ENCODE results near the gene ACACB. TPM values are rescaled to one million over a fixed set of nuclear protein-coding genes. Genes with fewer than 3 reads are reported as not detected.

ACACB gene
- total RNA-seq, 2 experiments from 2014 or later, result 11.9 to 14.8 TPM

- no peak for DNase-seq
- Mint-ChIP-seq H3K4me3 (no peak overlapping the region), H3K36me3 (ENCODE audit: low read depth) (no peaks in the 10 kb centered on the region), H3K9me3 (ENCODE audit: insufficient read depth) (no peaks in the 10 kb centered on the region), H3K27me3 (ENCODE audit: low read depth) (no peaks in the 10 kb centered on the region), H3K27ac (no peak overlapping the region), H3K4me1 (ENCODE audit: low read depth) (no peaks in the 10 kb centered on the region)
- no peak for ATAC-seq
- POLR2A ChIA-PET, result no interaction called here
- CTCF ChIA-PET, result no interaction called here
Measured at GRCh38 chr12:109188108-109188712, 71.8 kb downstream of the ACACB start.

- Mint-ChIP-seq H3K36me3 (ENCODE audit: low read depth) (no peaks in the 10 kb centered on the region), H3K27me3 (ENCODE audit: low read depth) (no peaks in the 10 kb centered on the region)
- CTCF ChIA-PET, result no interaction called here
Measured at GRCh38 chr12:109189291-109189690, 72.9 kb downstream of the ACACB start.

GRCh38 chr12:109191621-109192250 is 75.3 kb downstream of the ACACB start:
- no peaks in the 10 kb centered on the region for H3K4me1 Mint-ChIP-seq (ENCODE audit: low read depth)
- no peak overlapping the region for H3K4me3 Mint-ChIP-seq
- CTCF ChIA-PET, result no interaction called here
- POLR2A ChIA-PET, result no interaction called here
- H3K27me3 Mint-ChIP-seq (ENCODE audit: low read depth), result no peaks in the 10 kb centered on the region
- no peaks in the 10 kb centered on the region for H3K9me3 Mint-ChIP-seq (ENCODE audit: insufficient read depth)
- H3K36me3 Mint-ChIP-seq (ENCODE audit: low read depth), result peaks cover 12% of the 10 kb centered on the region
- H3K27ac Mint-ChIP-seq, result no peak overlapping the region
- ATAC-seq (no peak), DNase-seq (no peak)

More at GRCh38 chr12:109189291-109189690, 72.9 kb downstream of the ACACB start:
- no peak for DNase-seq
- H3K27ac Mint-ChIP-seq, result no peak overlapping the region
- no peak for ATAC-seq
- POLR2A ChIA-PET, result no interaction called here
- H3K9me3 Mint-ChIP-seq (ENCODE audit: insufficient read depth), result no peaks in the 10 kb centered on the region
- H3K4me1 Mint-ChIP-seq (ENCODE audit: low read depth), result no peaks in the 10 kb centered on the region
- no peak overlapping the region for H3K4me3 Mint-ChIP-seq

- no peak overlapping the region for H3K4me3 Mint-ChIP-seq
- no peak overlapping the region for H3K27ac Mint-ChIP-seq
- no peak for DNase-seq
- ChIA-PET POLR2A (no interaction called here), CTCF (no interaction called here)
- H3K27me3 Mint-ChIP-seq (ENCODE audit: low read depth), result no peaks in the 10 kb centered on the region
- peaks cover 12% of the 10 kb centered on the region for H3K36me3 Mint-ChIP-seq (ENCODE audit: low read depth)
- no peaks in the 10 kb centered on the region for H3K9me3 Mint-ChIP-seq (ENCODE audit: insufficient read depth)
- no peak for ATAC-seq
- H3K4me1 Mint-ChIP-seq (ENCODE audit: low read depth), result no peaks in the 10 kb centered on the region
Measured at GRCh38 chr12:109192358-109192757, 76.0 kb downstream of the ACACB start.

- ChIA-PET POLR2A (no interaction called here), CTCF (no interaction called here)
- no peaks in the 10 kb centered on the region for H3K9me3 Mint-ChIP-seq (ENCODE audit: insufficient read depth)
- H3K4me1 Mint-ChIP-seq (ENCODE audit: low read depth), result no peaks in the 10 kb centered on the region
- no peak for ATAC-seq
- H3K4me3 Mint-ChIP-seq, result no peak overlapping the region
- H3K36me3 Mint-ChIP-seq (ENCODE audit: low read depth), result peaks cover 12% of the 10 kb centered on the region
- no peaks in the 10 kb centered on the region for H3K27me3 Mint-ChIP-seq (ENCODE audit: low read depth)
- DNase-seq, result no peak
- H3K27ac Mint-ChIP-seq, result no peak overlapping the region
Measured at GRCh38 chr12:109193896-109194295, 77.5 kb downstream of the ACACB start.

- DNase-seq, result no peak
- POLR2A ChIA-PET, result no interaction called here
- Mint-ChIP-seq H3K4me3 (no peak overlapping the region), H3K27me3 (ENCODE audit: low read depth) (no peaks in the 10 kb centered on the region), H3K9me3 (ENCODE audit: insufficient read depth) (no peaks in the 10 kb centered on the region), H3K27ac (no peak overlapping the region), H3K36me3 (ENCODE audit: low read depth) (peaks cover 12% of the 10 kb centered on the region), H3K4me1 (ENCODE audit: low read depth) (no peaks in the 10 kb centered on the region)
- CTCF ChIA-PET, result no interaction called here
- ATAC-seq, result no peak
Measured at GRCh38 chr12:109196332-109196731, 79.9 kb downstream of the ACACB start.

GRCh38 chr12:109197327-109197726 is 80.9 kb downstream of the ACACB start:
- ATAC-seq, result no peak
- Mint-ChIP-seq H3K4me3 (no peak overlapping the region), H3K27me3 (ENCODE audit: low read depth) (no peaks in the 10 kb centered on the region), H3K27ac (no peak overlapping the region), H3K9me3 (ENCODE audit: insufficient read depth) (no peaks in the 10 kb centered on the region), H3K4me1 (ENCODE audit: low read depth) (no peaks in the 10 kb centered on the region), H3K36me3 (ENCODE audit: low read depth) (peaks cover 12% of the 10 kb centered on the region)
- DNase-seq, result no peak
- ChIA-PET CTCF (no interaction called here), POLR2A (no interaction called here)

GRCh38 chr12:109199324-109199723 is 82.9 kb downstream of the ACACB start:
- POLR2A ChIA-PET, result no interaction called here
- H3K27me3 Mint-ChIP-seq (ENCODE audit: low read depth), result no peaks in the 10 kb centered on the region
- no peaks in the 10 kb centered on the region for H3K4me1 Mint-ChIP-seq (ENCODE audit: low read depth)
- no peak overlapping the region for H3K27ac Mint-ChIP-seq
- no peaks in the 10 kb centered on the region for H3K9me3 Mint-ChIP-seq (ENCODE audit: insufficient read depth)
- ATAC-seq (no peak), DNase-seq (no peak)
- no peak overlapping the region for H3K4me3 Mint-ChIP-seq
- H3K36me3 Mint-ChIP-seq (ENCODE audit: low read depth), result peaks cover 12% of the 10 kb centered on the region
- CTCF ChIA-PET, result no interaction called here

- peaks cover 6% of the 10 kb centered on the region for H3K36me3 Mint-ChIP-seq (ENCODE audit: low read depth)
Measured at GRCh38 chr12:109200825-109201495, 84.6 kb downstream of the ACACB start.

GRCh38 chr12:109201496-109201885 is 85.1 kb downstream of the ACACB start:
- CTCF ChIA-PET, result no interaction called here
- POLR2A ChIA-PET, result no interaction called here

More at GRCh38 chr12:109200825-109201495, 84.6 kb downstream of the ACACB start:
- POLR2A ChIA-PET, result no interaction called here
- no peak for DNase-seq
- no peak overlapping the region for H3K27ac Mint-ChIP-seq
- no peak for ATAC-seq
- H3K27me3 Mint-ChIP-seq (ENCODE audit: low read depth), result no peaks in the 10 kb centered on the region
- H3K4me3 Mint-ChIP-seq, result no peak overlapping the region
- H3K9me3 Mint-ChIP-seq (ENCODE audit: insufficient read depth), result no peaks in the 10 kb centered on the region
- H3K4me1 Mint-ChIP-seq (ENCODE audit: low read depth), result no peaks in the 10 kb centered on the region
- CTCF ChIA-PET, result no interaction called here

GRCh38 chr12:109202770-109203169 is 86.4 kb downstream of the ACACB start:
- Mint-ChIP-seq H3K9me3 (ENCODE audit: insufficient read depth) (no peaks in the 10 kb centered on the region), H3K36me3 (ENCODE audit: low read depth) (no peaks in the 10 kb centered on the region), H3K27me3 (ENCODE audit: low read depth) (no peaks in the 10 kb centered on the region), H3K4me3 (no peak overlapping the region), H3K27ac (no peak overlapping the region), H3K4me1 (ENCODE audit: low read depth) (no peaks in the 10 kb centered on the region)
- ATAC-seq (no peak), DNase-seq (no peak)
- ChIA-PET POLR2A (no interaction called here), CTCF (no interaction called here)

More at GRCh38 chr12:109201496-109201885, 85.1 kb downstream of the ACACB start:
- Mint-ChIP-seq H3K9me3 (ENCODE audit: insufficient read depth) (no peaks in the 10 kb centered on the region), H3K36me3 (ENCODE audit: low read depth) (peaks cover under 1% of the 10 kb centered on the region), H3K27me3 (ENCODE audit: low read depth) (no peaks in the 10 kb centered on the region), H3K27ac (no peak overlapping the region), H3K4me1 (ENCODE audit: low read depth) (no peaks in the 10 kb centered on the region), H3K4me3 (no peak overlapping the region)
- ATAC-seq, result no peak
- no peak for DNase-seq

- no peak overlapping the region for H3K27ac Mint-ChIP-seq
- H3K9me3 Mint-ChIP-seq (ENCODE audit: insufficient read depth), result no peaks in the 10 kb centered on the region
- H3K36me3 Mint-ChIP-seq (ENCODE audit: low read depth), result no peaks in the 10 kb centered on the region
- H3K4me1 Mint-ChIP-seq (ENCODE audit: low read depth), result no peaks in the 10 kb centered on the region
- no peaks in the 10 kb centered on the region for H3K27me3 Mint-ChIP-seq (ENCODE audit: low read depth)
- no peak for DNase-seq
- ATAC-seq, result no peak
- ChIA-PET CTCF (no interaction called here), POLR2A (no interaction called here)
- no peak overlapping the region for H3K4me3 Mint-ChIP-seq
Measured at GRCh38 chr12:109203480-109203879, 87.1 kb downstream of the ACACB start.

Data from activated CD8-positive, alpha-beta T cell treated with anti-CD3 and anti-CD28 coated beads, Interleukin-2, amount 10 ng/mL, durations not matched to agents 7 days and 5 days (primary cell).